NCI-H1105 (cell line): ENCODE measurements around the gene EIF1.
"Not testable (repeated sequence)": the region's sequence is repeated elsewhere in the genome, so short reads cannot be mapped to it uniquely, and the experiment has no call there.

Source experiments
- DNase-seq: peaks from one replicate; lab custom pipeline; 2025; lab: John Stamatoyannopoulos, UW

EIF1 gene

GRCh38 chr17:41700843-41701242 lies 12.2 kb downstream of the EIF1 start:
- DNase-seq = not testable (repeated sequence)

- DNase-seq = no peak
Observed at GRCh38 chr17:41702712-41703111, 14.0 kb downstream of the EIF1 start.

- DNase-seq = no peak
Observed at GRCh38 chr17:41705271-41705991, 16.7 kb downstream of the EIF1 start.

DNA sequence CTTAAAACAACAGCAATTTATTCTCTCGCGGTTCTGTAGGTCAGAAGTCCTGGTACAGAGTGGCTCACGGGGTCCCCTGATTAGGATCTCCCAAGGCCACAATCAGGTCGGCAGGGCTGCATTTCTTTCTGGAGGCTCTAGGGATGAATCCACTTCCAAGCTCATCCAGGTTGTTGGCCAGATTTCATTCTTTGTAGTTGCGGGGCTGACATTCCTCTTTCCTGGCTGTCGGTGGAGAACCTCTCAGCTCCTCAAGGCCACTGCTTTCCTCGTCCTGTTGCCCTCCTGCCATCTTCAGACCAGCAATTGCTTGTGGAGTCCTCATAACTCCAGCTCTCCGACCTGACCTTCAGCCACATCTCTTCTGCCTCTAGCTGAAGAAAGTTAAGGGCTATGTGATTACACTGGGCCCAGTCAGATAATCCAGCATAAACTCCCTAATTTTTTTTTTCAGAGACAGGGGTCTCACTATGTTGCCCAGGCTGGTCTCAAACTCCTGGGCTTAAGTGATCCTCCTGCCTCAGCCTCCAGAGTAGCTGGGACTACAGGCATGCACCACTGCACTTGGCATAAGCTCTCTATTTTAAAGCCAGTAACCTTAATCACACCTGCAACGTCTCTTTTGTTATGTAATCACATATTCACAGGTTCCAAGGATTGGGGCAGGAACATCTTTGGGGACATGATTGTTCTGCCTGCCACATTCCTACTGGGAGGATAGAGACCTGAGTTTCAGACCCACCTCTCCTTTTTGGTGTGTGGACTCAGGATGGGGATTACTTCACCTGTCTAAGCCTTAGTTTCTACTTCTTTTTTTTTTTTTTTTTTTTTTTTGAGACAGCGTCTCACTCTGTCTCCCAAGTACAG lies 19.4 kb downstream of the EIF1 start:
- DNase-seq = no peak

GRCh38 chr17:41710472-41711090 lies 21.9 kb downstream of the EIF1 start:
- DNase-seq = peak; percentile 50

DNA sequence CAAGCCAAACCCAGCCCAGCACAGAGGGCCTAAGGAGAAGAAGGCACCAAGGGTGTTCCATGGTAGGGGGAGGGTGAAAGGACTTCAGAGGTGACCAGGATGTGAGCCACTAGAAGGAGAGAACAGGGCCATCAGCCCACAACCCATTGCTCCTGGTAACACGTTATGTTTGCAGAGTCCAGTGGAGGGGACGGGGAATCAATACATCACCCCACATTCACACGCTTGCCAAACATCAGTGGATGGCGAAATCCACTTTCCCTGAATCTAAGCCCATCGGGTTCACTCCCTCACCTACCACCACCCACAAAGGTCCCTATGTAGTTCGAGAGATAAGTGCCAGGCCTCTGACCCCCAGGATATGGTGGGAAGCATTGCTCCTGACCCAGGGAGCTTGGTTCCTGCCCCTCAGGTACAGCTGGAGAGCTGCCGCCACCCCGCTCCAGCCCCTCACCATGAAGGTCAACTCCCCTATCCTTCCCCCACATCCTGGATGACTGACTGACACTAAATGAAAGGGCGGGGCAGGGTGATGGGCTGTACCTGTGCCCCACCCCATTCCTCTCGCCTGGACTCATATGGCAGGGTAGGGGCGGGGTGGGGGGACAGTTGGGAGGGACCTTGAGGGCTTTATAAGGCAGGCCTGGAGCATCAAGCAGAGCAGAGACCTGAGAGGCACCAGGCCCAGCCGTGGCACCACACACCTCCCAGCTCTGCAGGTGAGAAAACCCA lies 23.1 kb downstream of the EIF1 start, which contains the start of gene GAST:
GAST (plus strand) TSS at position 663 of the 732 bp plus-strand sequence. CDS start 3,106 bp downstream, outside the sequence.
- no peak for DNase-seq

GRCh38 chr17:41717408-41718286 lies 29.0 kb downstream of the EIF1 start:
- DNase-seq = no peak

DNA sequence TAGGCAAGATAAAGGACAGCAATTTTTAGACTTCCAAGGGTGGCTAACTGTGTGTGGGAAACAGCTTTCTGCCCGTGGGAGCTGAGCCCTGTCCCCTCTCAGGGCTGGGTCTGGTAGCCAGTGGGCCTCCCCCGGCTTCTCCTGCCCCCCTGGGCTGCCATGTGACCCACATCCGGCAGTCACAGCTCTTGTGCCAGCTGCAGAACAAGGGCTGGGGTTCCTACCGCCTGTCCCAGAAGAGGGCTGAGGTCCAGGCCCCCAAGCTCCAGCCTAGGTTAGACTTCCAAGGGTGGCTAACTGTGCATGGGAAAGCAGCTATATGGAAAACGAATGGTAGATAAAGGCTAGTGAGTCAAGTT lies 29.6 kb downstream of the EIF1 start:
- DNase-seq = no peak

GRCh38 chr17:41722231-41722630 lies 33.5 kb downstream of the EIF1 start:
- DNase-seq = no peak

DNA sequence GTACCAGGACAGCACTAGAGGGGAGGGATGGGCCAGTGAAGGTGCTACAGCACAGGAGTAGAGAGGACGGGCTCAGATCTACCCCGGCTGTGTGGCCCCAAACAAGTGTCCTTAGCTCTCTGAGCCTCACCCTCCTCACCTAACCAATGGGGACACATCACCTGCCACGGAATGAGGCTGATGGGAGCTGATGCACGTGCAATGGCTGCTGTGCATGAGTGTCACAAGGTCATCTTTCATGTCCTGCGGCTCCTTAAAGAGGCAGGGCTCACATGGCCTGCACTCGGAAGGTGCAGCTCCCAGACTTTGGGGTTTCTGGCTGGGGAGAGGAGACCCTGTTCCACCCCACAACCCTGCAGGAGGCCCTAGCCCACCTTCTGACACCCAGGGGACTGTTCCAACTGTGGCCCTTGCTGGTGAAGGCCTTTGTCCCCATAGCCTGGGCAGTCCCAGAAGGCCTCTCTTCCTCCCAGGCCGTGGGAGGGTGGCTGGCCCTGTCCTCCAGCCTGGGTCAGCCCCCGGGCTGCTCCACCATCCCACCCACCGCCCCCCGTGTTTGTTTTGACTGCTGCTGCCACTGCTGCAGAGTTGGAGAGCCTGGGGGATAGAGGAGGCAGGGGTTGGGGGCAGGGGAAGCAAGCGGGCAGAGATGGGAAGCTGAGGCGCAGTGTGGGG lies 35.3 kb downstream of the EIF1 start:
- DNase-seq = no peak

- DNase-seq = no peak
Observed at GRCh38 chr17:41724476-41725050, 35.9 kb downstream of the EIF1 start.

GRCh38 chr17:41725134-41725533 lies 36.4 kb downstream of the EIF1 start:
- no peak for DNase-seq

DNA sequence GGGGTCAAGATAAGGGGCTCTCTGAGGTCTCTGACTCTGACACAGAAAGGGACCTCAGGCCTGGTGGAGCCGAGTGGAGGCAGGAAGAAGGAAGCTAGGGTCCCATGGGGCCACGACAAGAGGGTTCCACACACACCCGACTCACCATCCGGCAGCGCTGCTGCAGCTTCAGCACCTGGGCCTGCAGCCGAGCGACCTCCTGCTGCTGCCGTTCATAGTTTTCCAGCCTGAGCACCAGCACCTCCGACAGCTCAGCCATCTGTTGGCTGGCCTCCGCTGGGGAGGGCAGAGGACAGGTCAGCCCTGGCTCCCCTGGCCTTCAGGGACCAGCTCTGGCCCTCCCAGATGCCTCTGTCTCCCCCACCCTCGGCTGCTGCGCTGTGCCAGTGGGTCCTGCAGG lies 39.4 kb downstream of the EIF1 start:
- no peak for DNase-seq

DNA sequence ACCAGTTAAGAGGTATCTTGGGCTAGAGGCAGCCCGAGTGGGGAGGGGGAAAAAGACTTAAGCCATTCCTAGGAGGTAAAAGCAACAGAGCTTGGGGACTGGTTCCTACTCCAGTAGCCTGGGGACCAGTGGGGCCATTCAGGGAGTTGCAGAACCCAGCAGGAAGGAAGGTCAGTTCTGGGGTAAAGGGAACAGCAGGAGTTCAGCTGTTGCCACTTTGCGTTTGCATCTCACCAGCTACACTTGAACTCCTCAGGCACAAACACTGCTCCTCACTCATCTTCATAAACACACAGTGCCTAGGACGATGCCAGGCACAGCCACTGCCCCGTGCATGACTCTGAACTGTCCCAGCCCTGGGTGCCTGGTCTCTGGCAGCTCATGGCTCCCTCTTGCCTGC lies 41.8 kb downstream of the EIF1 start:
- no peak for DNase-seq

DNA sequence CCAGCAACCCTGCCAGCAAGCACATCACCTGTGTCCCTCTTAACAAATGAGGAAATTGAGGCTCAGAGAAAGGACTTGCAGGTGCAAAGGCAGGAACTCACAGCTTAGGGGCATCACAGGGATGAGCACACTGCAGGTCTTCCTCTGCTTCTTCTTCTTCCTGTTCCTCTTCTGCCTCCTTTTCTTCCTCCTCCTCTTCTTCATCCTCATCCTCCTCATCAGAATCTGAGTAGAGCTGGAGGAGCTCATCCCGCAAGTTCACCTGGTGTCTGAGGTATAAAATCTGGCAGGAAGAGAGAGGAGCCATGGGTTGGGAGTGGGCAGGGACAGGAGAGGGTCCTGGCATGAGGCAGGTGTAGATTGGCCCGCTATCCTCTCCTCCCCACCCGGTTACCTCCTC lies 43.2 kb downstream of the EIF1 start:
- DNase-seq = no peak

DNA sequence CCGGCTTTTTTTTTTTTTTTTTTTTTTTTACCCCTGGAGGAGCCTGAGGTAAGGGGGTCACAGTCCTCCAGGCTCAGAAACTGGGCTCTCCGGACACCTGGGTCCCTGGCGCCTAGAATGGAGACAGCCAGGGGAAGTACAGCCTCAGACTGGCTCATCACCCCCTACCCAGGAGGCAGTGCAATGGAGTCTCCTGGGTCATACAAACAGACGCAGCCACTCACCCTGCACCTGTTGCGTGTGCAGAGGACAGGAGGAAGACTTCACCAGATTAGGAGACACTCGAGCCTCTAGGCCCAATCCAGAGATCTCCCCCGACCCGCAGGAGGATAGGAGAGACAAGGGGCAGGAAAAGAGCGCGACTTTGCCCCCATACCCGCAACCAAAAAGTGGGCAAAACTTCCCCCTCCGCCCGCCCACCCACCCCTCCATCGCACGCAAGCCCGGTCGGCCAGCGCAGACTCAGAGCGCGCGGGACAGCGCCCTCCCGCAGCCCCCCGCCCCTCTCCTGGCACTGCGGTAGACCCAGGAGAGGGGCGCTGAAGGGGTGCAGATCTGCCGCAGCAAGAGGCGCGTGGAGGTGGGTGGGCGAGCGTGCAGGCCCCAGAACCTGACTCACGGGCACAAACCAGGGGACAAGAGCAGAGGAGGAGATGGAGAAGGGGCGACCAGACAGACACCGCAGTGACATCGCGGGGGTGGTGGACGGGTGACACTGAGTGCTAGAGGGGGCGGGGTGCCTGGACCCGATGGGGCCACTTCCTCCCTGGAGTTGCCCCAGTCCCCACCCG lies 44.9 kb downstream of the EIF1 start:
- no peak for DNase-seq

DNA sequence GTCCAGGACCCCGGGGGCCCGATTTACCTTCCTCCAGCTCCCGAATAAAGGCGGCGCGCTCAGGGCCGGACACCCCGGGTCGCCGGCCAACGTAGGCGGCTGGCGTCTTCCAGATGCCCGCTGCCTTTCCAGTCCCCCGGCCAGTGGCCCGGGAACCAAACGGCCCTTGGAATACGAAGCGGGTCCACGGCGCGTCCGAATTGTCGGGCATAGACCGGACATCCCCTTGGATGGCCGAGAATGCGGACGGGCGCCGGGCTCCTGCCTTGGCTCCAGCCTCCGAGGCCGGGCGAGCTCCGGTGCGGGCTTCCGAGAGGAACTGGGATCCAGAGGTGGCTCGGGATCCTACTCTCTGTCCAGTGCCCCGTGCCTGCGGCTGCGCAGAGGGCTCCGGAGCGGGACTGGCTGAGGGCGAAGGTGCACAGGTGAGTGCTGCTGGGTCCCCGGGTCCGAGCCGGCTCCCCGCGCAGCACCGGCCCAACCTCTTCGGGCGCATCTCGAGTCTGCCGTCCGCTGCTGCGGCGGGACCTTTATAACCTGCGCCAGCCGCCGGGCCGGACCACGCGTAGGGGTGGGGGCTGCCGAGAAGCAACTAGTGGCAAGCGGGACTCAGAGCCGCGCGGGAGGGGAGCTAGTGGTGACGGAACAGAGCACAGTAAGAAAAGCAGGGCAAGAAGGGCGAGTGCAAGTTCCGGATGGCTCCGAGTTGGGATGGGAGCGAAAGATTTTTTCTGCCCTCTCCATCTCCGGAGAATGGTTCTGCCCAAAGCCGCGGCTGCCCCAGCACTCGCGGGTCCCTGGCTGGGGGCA lies 45.7 kb downstream of the EIF1 start, which contains the start of gene HAP1:
HAP1 (minus strand) TSS at position 505 of the 810 bp plus-strand sequence; CDS start at position 496, 9 bp downstream.
- no peak for DNase-seq

- no peak for DNase-seq
Observed at GRCh38 chr17:41734949-41735313, 46.2 kb downstream of the EIF1 start.
